ENCODE results near the gene PRL. TPM values are rescaled to one million over a fixed set of nuclear protein-coding genes. Genes with fewer than 3 reads are reported as not detected.

The PRL gene
- total RNA-seq, 1 donor: not detected

DNA sequence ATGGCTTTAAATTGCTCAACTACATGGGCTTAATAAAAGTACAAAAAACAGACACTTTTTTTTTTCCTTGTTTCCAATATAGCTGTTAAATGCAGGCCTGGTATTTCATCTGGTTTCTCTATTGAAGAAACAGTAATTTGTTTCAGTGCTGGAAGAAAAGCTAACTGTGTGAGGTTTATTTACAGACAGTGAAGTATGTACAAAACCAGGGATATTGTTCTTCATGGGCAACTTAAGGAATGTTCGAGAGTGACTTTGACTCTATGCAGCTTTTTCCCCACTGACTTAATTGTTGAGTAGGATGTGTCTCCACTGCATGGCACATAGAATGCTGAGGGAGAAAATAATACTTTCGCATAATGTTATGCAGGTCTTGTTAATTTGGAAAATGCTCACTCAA is 31.0 kb upstream of the PRL start:
- H3K27ac ChIP-seq (ENCODE audit: low read depth, low read length): no peak overlapping the region
- no peak overlapping the region for H2AFZ ChIP-seq (ENCODE audit: low read length)
- TF ChIP-seq, protein P1, sequence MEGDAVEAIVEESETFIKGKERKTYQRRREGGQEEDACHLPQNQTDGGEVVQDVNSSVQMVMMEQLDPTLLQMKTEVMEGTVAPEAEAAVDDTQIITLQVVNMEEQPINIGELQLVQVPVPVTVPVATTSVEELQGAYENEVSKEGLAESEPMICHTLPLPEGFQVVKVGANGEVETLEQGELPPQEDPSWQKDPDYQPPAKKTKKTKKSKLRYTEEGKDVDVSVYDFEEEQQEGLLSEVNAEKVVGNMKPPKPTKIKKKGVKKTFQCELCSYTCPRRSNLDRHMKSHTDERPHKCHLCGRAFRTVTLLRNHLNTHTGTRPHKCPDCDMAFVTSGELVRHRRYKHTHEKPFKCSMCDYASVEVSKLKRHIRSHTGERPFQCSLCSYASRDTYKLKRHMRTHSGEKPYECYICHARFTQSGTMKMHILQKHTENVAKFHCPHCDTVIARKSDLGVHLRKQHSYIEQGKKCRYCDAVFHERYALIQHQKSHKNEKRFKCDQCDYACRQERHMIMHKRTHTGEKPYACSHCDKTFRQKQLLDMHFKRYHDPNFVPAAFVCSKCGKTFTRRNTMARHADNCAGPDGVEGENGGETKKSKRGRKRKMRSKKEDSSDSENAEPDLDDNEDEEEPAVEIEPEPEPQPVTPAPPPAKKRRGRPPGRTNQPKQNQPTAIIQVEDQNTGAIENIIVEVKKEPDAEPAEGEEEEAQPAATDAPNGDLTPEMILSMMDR (IDR thresholded peaks at IDR 0.05; ENCODE audit: extremely low read depth, low read depth, low read length): no peak
- H3K4me2 ChIP-seq (ENCODE audit: insufficient read depth, low read length): no peak overlapping the region
- no peaks in the 10 kb centered on the region for H3K9me3 ChIP-seq (ENCODE audit: low read depth, low read length)
- no peak for DNase-seq (ENCODE audit: insufficient read length, low spot score, missing footprints)
- no peaks in the 10 kb centered on the region for H3K27me3 ChIP-seq (ENCODE audit: insufficient read depth, low read length)
- no peaks in the 10 kb centered on the region for H4K20me1 ChIP-seq (ENCODE audit: insufficient read depth, low read length)
- H3K36me3 ChIP-seq (ENCODE audit: insufficient read depth, low read length): no peaks in the 10 kb centered on the region
- no peak overlapping the region for H3K4me3 ChIP-seq (ENCODE audit: insufficient read depth, low read length)
- no peaks in the 10 kb centered on the region for H3K4me1 ChIP-seq (ENCODE audit: insufficient read depth, low read length)
- no peaks in the 10 kb centered on the region for H3K79me2 ChIP-seq (ENCODE audit: insufficient read depth, low read length)

- DNase-seq (ENCODE audit: insufficient read length, low spot score, missing footprints): no peak
- peaks cover 1% of the 10 kb centered on the region for H3K4me1 ChIP-seq (ENCODE audit: insufficient read depth, low read length)
- no peaks in the 10 kb centered on the region for H3K9me3 ChIP-seq (ENCODE audit: low read depth, low read length)
- TF ChIP-seq, protein P1 (IDR thresholded peaks at IDR 0.05; ENCODE audit: extremely low read depth, low read depth, low read length): no peak
- no peaks in the 10 kb centered on the region for H3K36me3 ChIP-seq (ENCODE audit: insufficient read depth, low read length)
- no peak overlapping the region for H3K27ac ChIP-seq (ENCODE audit: low read depth, low read length)
- H3K27me3 ChIP-seq (ENCODE audit: insufficient read depth, low read length): no peaks in the 10 kb centered on the region
- no peak overlapping the region for H3K4me3 ChIP-seq (ENCODE audit: insufficient read depth, low read length)
- H3K79me2 ChIP-seq (ENCODE audit: insufficient read depth, low read length): no peaks in the 10 kb centered on the region
- H4K20me1 ChIP-seq (ENCODE audit: insufficient read depth, low read length): no peaks in the 10 kb centered on the region
- H2AFZ ChIP-seq (ENCODE audit: low read length): no peak overlapping the region
- H3K4me2 ChIP-seq (ENCODE audit: insufficient read depth, low read length): no peak overlapping the region
Observed at GRCh38 chr6:22326500-22326899, 29.7 kb upstream of the PRL start.

DNA sequence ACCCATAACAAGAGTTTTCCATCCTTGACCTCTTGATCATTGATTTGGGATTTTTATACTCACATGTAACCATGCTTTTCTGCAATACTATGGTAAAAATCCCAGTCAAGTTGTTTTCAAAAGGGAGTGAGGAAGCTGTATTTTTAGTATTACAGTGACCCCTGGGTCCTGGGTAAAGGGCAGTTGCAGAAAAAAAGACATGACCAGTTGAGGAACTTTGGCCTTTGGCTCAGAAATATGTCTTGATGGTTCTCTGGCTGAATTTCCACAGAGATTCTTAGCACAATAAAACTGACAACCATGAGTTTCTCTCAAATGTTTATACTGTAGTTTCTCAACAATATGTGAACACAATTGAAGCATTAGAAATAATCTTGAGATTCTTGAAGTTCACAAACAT is 28.6 kb upstream of the PRL start:
- Histone ChIP-seq H3K27ac (ENCODE audit: low read depth, low read length) (no peak overlapping the region), H3K27me3 (ENCODE audit: insufficient read depth, low read length) (no peaks in the 10 kb centered on the region), H3K9me3 (ENCODE audit: low read depth, low read length) (no peaks in the 10 kb centered on the region), H3K36me3 (ENCODE audit: insufficient read depth, low read length) (no peaks in the 10 kb centered on the region), H3K4me3 (ENCODE audit: insufficient read depth, low read length) (no peak overlapping the region), H3K79me2 (ENCODE audit: insufficient read depth, low read length) (no peaks in the 10 kb centered on the region), H4K20me1 (ENCODE audit: insufficient read depth, low read length) (no peaks in the 10 kb centered on the region), H3K4me1 (ENCODE audit: insufficient read depth, low read length) (peaks cover 12% of the 10 kb centered on the region), H3K4me2 (ENCODE audit: insufficient read depth, low read length) (no peak overlapping the region), H2AFZ (ENCODE audit: low read length) (no peak overlapping the region)
- TF ChIP-seq, protein P1 (IDR thresholded peaks at IDR 0.05; ENCODE audit: extremely low read depth, low read depth, low read length): no peak
- DNase-seq (ENCODE audit: insufficient read length, low spot score, missing footprints): peak; percentile 23

DNA sequence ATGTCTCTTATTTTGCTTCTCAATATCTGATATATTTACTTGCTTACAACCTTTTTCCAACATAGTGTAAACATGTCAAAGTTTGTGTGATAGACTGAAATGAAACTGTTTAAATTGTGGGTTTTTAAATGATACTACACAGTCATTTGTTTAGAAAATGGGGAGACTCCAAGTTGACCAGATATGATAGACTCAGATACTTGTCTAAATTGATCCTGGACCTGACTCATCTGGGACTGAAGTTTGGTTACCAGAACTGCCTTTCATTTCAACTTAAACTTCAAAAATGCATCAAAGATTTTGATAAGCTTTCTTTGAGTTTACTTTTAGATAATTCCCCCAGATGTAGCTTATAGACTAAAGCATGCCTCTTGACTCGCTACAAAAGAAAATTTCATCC is 27.0 kb upstream of the PRL start:
- Histone ChIP-seq H3K36me3 (ENCODE audit: insufficient read depth, low read length) (no peaks in the 10 kb centered on the region), H3K4me1 (ENCODE audit: insufficient read depth, low read length) (peaks cover 16% of the 10 kb centered on the region), H4K20me1 (ENCODE audit: insufficient read depth, low read length) (no peaks in the 10 kb centered on the region), H2AFZ (ENCODE audit: low read length) (no peak overlapping the region), H3K27me3 (ENCODE audit: insufficient read depth, low read length) (no peaks in the 10 kb centered on the region), H3K4me2 (ENCODE audit: insufficient read depth, low read length) (no peak overlapping the region), H3K9me3 (ENCODE audit: low read depth, low read length) (no peaks in the 10 kb centered on the region), H3K27ac (ENCODE audit: low read depth, low read length) (no peak overlapping the region), H3K79me2 (ENCODE audit: insufficient read depth, low read length) (no peaks in the 10 kb centered on the region), H3K4me3 (ENCODE audit: insufficient read depth, low read length) (no peak overlapping the region)
- DNase-seq (ENCODE audit: insufficient read length, low spot score, missing footprints): no peak
- TF ChIP-seq, protein P1 (IDR thresholded peaks at IDR 0.05; ENCODE audit: extremely low read depth, low read depth, low read length): no peak

All from osteoblast (primary cell).